ENCODE results near the gene CWC15. TPM values are rescaled to one million over a fixed set of nuclear protein-coding genes. Genes with fewer than 3 reads are reported as not detected.

The CWC15 gene
- total and polyA plus RNA-seq, 9 of the 15 experiments (the other 6 are each of a cell fraction or from before 2014, with no cell fraction given) = 47.3 to 168 (median 89.2) TPM

DNA sequence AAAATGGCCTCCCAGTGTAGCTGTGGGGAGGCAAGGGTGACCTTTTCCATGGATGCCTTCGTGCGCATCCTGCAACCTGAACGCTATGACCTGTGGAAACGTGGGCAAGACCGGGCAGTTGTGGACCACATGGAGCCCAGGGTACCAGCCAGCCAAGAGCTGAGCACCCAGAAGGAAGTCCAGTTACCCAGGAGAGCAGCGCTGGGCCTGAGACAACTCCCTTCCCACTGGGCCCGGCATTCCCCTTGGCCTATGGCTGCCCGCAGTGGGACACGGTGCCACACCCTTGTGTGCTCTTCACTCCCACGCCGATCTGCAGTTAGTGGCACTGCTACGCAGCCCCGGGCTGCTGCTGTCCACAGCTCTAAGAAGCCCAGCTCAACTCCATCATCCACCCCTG is 24.9 kb upstream of the CWC15 start:
- Histone ChIP-seq H3K27me3 (ENCODE audit: control insufficient read depth in 2 of 2, insufficient read depth in 2 of 2, low read length in 2 of 2) (no peaks in the 10 kb centered on the region; a peak in 1 of 5 replicates), H3K4me3 (no peak overlapping the region), H3K9ac (ENCODE audit: insufficient read depth in 1 of 2, low read depth in 2 of 2, low read length in 2 of 2) (no peak overlapping the region), H2AFZ (ENCODE audit: low read depth, low read length) (no peak overlapping the region), H3K79me2 (ENCODE audit: control insufficient read depth, insufficient read depth, low read length) (no peaks in the 10 kb centered on the region), H3K27ac (ENCODE audit: extremely low read depth, low read depth, low read length) (no peak overlapping the region), H4K20me1 (replicated peaks; ENCODE audit: control insufficient read depth, insufficient read depth, low read length) (no peaks in the 10 kb centered on the region), H3K36me3 (ENCODE audit: control insufficient read depth, insufficient read depth, low read length) (no peaks in the 10 kb centered on the region), H3K9me3 (replicated peaks; ENCODE audit: control insufficient read depth, insufficient read depth, low read depth, low read length) (no peaks in the 10 kb centered on the region), H3K9me1 (ENCODE audit: control insufficient read depth, insufficient read depth, low read length) (no peaks in the 10 kb centered on the region), H3K4me2 (ENCODE audit: insufficient read depth, low read length) (no peak overlapping the region), H3K4me1 (replicated peaks in 1 of 2; ENCODE audit: control insufficient read depth in 2 of 2, insufficient read depth in 2 of 2, low read length in 2 of 2) (peaks cover 0 to 5% of the 10 kb centered on the region in 2 experiments; a peak in 2 of 5 replicates)
- FAIRE-seq = no peak
- POLR2A ChIA-PET = interaction anchor here (0.7 to 1.3 kb wide), 2 partner anchors 37 to 1310 kb away, joined by 3 read pairs; no protein-coding TSS in a partner anchor
- no peak for DNase-seq (ENCODE audit: extremely low read depth in 1 of 4, low spot score in 3 of 4)
- in situ Hi-C loops (cut with MboI) (no loop called here), intact Hi-C loops (cut with micrococcal nuclease) (no loop called here)
- no peak for ATAC-seq
- no TSS peak for BruUV-seq (replicated peaks)
- CTCF ChIA-PET (ENCODE audit: low intra/inter-chr PET ratio) = no interaction called here
- 53% methylated on average over 10 of the region's 13 CpGs for WGBS (ENCODE audit: insufficient coverage, low coverage, missing lambda C conversion rate)
- TF ChIP-seq, protein P1, sequence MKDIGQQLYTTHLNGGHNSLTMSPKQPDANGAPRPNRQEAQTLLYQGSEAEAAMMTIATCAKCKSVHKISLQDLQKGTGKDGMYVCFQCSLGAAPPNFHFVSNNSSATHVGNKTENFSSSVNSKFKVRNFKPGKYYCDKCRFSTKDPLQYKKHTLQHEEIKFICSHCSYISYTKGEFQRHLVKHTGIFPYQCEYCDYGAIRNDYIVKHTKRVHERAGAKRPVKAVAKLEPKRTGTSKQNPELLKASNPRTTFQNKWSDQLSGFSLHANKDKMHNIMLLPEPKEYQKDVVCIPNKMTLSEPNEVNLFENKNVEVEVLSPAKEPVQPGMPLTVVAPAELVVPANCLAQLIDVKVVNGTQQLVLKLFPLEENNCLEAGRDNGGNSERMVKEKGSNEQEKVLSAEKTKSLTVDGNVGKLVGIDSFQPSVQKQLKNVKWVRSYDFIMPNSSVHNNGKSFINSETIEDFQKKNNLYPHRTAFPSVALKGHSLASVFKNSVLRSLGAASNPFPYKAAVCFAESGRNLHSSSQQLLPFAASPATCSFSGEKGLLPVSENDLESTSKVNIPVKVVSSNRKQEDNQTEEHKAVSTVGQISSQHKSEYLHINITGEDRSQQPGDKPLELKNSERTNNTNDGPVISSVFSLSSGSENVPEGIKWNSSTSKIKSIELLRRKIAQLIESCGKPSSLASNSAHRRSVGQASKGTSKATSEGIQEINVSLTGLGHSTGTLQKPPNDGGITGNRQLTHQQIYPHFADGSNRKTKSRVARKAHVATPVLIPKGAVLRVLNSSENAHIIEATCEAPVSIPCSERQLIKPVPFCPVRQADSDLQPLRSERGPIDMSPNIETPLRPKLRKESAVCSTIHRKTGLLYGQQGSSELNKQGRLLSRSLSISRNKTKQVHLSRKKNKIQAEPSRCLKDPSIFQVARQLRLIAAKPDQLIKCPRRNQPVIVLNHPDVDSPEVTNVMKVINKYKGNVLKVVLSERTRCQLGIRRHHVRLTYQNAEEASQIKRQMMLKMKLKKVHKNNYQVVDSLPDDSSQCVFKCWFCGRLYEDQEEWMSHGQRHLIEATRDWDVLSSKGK (CRISPR knock-in tag; IDR thresholded peaks at IDR 0.05) = no peak
- TF ChIP-seq FOS (IDR thresholded peaks at IDR 0.05; ENCODE audit: extremely low read depth, insufficient read length) (no peak), ZNF780A (CRISPR knock-in tag; IDR thresholded peaks at IDR 0.05) (no peak), BCL6 (CRISPR knock-in tag; IDR thresholded peaks at IDR 0.05) (no peak), TAF1 (IDR thresholded peaks at IDR 0.05; ENCODE audit: control insufficient read depth, extremely low read depth, insufficient read depth, low read length, severe bottlenecking) (no peak), SMARCE1 (IDR thresholded peaks at IDR 0.05) (no peak), SP1 (CRISPR knock-in tag; IDR thresholded peaks at IDR 0.05) (no peak), ZNF589 (CRISPR knock-in tag; IDR thresholded peaks at IDR 0.05; ENCODE audit: low read depth) (no peak)
- TF ChIP-seq, protein P2, sequence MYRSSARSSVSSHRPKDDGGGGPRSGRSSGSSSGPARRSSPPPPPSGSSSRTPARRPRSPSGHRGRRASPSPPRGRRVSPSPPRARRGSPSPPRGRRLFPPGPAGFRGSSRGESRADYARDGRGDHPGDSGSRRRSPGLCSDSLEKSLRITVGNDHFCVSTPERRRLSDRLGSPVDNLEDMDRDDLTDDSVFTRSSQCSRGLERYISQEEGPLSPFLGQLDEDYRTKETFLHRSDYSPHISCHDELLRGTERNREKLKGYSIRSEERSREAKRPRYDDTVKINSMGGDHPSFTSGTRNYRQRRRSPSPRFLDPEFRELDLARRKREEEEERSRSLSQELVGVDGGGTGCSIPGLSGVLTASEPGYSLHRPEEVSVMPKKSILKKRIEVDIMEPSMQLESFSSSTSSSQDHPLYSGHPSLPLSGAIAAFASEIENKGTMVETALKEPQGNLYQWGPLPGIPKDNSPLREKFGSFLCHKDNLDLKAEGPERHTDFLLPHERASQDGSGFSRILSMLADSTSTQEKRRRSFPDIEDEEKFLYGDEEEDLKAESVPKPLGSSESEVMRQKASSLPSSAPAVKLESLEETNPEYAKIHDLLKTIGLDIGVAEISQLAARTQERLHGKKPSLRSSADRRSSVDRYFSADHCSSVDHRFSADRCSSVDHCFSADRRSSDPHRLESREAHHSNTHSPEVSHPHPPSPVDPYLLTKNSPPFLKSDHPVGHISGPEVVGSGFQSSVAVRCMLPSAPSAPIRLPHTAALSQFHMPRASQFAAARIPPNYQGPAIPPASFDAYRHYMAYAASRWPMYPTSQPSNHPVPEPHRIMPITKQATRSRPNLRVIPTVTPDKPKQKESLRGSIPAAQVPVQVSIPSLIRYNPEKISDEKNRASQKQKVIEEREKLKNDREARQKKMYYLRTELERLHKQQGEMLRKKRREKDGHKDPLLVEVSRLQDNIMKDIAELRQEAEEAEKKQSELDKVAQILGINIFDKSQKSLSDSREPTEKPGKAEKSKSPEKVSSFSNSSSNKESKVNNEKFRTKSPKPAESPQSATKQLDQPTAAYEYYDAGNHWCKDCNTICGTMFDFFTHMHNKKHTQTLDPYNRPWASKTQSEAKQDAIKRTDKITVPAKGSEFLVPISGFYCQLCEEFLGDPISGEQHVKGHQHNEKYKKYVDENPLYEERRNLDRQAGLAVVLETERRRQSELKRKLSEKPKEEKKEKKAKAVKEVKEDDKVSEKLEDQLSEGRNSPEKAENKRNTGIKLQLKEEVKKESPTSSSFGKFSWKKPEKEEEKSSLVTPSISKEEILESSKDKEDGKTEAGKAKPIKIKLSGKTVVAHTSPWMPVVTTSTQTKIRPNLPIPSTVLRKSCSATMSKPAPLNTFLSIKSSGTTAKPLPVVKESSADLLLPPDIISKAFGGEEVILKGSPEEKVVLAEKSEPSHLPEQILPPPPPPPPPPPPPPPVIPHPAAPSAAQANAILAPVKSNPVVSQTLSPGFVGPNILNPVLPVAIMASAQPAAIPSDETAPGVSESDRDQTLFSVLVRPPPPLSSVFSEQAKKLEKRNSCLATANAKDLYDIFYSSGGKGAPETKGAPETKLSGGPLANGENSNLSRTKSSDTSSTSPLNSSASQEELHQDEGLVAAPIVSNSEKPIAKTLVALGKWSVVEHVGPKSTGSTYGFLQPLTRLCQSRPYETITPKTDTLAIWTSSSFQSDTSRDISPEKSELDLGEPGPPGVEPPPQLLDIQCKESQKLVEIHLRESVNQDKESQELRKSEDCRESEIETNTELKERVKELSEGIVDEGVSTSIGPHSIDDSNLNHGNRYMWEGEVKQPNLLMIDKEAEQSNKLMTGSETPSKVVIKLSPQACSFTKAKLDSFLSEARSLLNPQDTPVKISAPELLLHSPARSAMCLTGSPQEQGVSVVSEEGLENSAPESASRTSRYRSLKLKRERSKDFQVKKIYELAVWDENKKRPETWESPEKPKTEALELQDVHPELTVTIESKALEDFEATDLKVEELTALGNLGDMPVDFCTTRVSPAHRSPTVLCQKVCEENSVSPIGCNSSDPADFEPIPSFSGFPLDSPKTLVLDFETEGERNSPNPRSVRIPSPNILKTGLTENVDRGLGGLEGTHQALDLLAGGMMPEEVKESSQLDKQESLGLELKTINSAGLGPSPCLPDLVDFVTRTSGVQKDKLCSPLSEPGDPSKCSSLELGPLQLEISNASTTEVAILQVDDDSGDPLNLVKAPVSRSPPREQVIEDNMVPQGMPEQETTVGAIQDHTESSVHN (IDR thresholded peaks at IDR 0.05; ENCODE audit: borderline replicate concordance in 1 of 2, low read depth in 1 of 2) = no peak
- TF ChIP-seq, protein P3, sequence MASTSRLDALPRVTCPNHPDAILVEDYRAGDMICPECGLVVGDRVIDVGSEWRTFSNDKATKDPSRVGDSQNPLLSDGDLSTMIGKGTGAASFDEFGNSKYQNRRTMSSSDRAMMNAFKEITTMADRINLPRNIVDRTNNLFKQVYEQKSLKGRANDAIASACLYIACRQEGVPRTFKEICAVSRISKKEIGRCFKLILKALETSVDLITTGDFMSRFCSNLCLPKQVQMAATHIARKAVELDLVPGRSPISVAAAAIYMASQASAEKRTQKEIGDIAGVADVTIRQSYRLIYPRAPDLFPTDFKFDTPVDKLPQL (IDR thresholded peaks at IDR 0.05; ENCODE audit: extremely low read depth, insufficient read length) = no peak
